Type B pancreatic cell (in vitro differentiated cells): ENCODE data around the gene PAXIP1. TPM values are rescaled to one million over a fixed set of nuclear protein-coding genes. Genes with fewer than 3 reads are reported as not detected.

Experiments
- DNase-seq: peaks from one replicate; pipeline ENCODE4 v3.0.0; 2021; ENCODE audit warnings: mixed read lengths; ENCODE audit not compliant: unreplicated experiment; ENCODE audit errors: extremely low spot score
- H3K27ac Mint-ChIP-seq: 2 replicates; pipeline ENCODE4 v1.8.0; 2021; ENCODE audit warnings: mild to moderate bottlenecking, mixed read lengths
- H3K27me3 Mint-ChIP-seq: 2 replicates; pipeline ENCODE4 v1.8.0; 2021; ENCODE audit warnings: mixed read lengths
- H3K36me3 Mint-ChIP-seq: 2 replicates; pipeline ENCODE4 v1.8.0; 2021; ENCODE audit warnings: mixed read lengths
- H3K4me1 Mint-ChIP-seq: one replicate; pipeline ENCODE4 v1.8.0; 2021; ENCODE audit warnings: mixed read lengths; ENCODE audit not compliant: unreplicated experiment
- H3K4me3 Mint-ChIP-seq: 2 replicates; pipeline ENCODE4 v1.8.0; 2021; ENCODE audit warnings: mild to moderate bottlenecking, mixed read lengths
- H3K9me3 Mint-ChIP-seq: 2 replicates; pipeline ENCODE4 v1.8.0; 2021; ENCODE audit warnings: mixed read lengths
- total RNA-seq: library from RNA; stranded (reverse); gene quantifications from 2 replicates; pipeline ENCODE4 v1.2.1, GENCODE V29; 2021; ENCODE audit warnings: low replicate concordance
- TF ChIP-seq, protein P1 (sequence below): fragments of 200-600 bp; sonication (generic); conservative IDR thresholded peaks from 2 replicates; pipeline ENCODE4 v1.5.0; 2021; ENCODE audit warnings: antibody characterized with exemption, mild to moderate bottlenecking

The PAXIP1 gene
- total RNA-seq, 1 donor from 2014 or later = 21.1 TPM

- H3K27me3 Mint-ChIP-seq = no peaks in the 10 kb centered on the region
- no peaks in the 10 kb centered on the region for H3K9me3 Mint-ChIP-seq
- H3K4me1 Mint-ChIP-seq = peaks cover 4% of the 10 kb centered on the region
- H3K4me3 Mint-ChIP-seq = no peak overlapping the region
- peaks cover 12% of the 10 kb centered on the region for H3K36me3 Mint-ChIP-seq
- no peak overlapping the region for H3K27ac Mint-ChIP-seq
- TF ChIP-seq, protein P1, sequence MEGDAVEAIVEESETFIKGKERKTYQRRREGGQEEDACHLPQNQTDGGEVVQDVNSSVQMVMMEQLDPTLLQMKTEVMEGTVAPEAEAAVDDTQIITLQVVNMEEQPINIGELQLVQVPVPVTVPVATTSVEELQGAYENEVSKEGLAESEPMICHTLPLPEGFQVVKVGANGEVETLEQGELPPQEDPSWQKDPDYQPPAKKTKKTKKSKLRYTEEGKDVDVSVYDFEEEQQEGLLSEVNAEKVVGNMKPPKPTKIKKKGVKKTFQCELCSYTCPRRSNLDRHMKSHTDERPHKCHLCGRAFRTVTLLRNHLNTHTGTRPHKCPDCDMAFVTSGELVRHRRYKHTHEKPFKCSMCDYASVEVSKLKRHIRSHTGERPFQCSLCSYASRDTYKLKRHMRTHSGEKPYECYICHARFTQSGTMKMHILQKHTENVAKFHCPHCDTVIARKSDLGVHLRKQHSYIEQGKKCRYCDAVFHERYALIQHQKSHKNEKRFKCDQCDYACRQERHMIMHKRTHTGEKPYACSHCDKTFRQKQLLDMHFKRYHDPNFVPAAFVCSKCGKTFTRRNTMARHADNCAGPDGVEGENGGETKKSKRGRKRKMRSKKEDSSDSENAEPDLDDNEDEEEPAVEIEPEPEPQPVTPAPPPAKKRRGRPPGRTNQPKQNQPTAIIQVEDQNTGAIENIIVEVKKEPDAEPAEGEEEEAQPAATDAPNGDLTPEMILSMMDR = no peak
- no peak for DNase-seq
These were observed 2.1 kb downstream of the PAXIP1 start for GRCh38 chr7:155000795-155001194.

GRCh38 chr7:154998481-154998880 is 4.4 kb downstream of the PAXIP1 start:
- Mint-ChIP-seq H3K9me3 (no peaks in the 10 kb centered on the region), H3K27ac (no peak overlapping the region), H3K36me3 (peaks cover 12% of the 10 kb centered on the region), H3K27me3 (no peaks in the 10 kb centered on the region), H3K4me1 (peaks cover 4% of the 10 kb centered on the region), H3K4me3 (no peak overlapping the region)
- TF ChIP-seq, protein P1 = no peak
- no peak for DNase-seq

DNA sequence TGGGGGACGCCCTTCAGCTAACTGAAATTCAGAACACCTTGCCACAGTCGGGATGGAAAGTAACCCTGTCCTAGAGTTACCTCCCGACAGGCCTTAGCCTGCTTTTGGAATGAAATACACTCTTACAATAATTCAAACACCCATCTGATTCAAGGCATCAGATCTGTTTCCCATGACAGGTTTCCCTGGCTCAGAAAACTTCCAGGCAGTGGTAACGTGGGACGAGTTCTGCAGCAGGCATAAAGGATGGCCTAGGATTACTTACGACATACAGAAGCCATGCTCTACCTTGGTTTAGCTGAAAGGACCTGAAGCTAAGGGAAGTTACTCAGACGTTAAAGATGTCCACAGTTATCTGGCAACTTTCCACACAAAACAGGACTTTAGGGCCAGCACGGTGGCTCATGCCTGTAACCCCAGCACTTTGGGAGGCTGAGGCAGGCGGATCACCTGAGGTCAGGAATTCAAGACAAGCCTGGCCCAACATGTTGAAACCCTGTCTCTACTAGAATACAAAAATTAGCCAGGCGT is 5.0 kb downstream of the PAXIP1 start:
- Mint-ChIP-seq H3K9me3 (no peaks in the 10 kb centered on the region), H3K4me1 (peaks cover 4% of the 10 kb centered on the region), H3K36me3 (peaks cover 15% of the 10 kb centered on the region), H3K4me3 (no peak overlapping the region), H3K27ac (no peak overlapping the region), H3K27me3 (no peaks in the 10 kb centered on the region)
- DNase-seq = no peak
- TF ChIP-seq, protein P1 = no peak

- Mint-ChIP-seq H3K27ac (no peak overlapping the region), H3K27me3 (no peaks in the 10 kb centered on the region), H3K4me3 (no peak overlapping the region), H3K4me1 (peaks cover 2% of the 10 kb centered on the region), H3K36me3 (peaks cover 15% of the 10 kb centered on the region), H3K9me3 (no peaks in the 10 kb centered on the region)
- TF ChIP-seq, protein P1 = no peak
- DNase-seq = no peak
These were observed 6.2 kb downstream of the PAXIP1 start for GRCh38 chr7:154996756-154997155.

DNA sequence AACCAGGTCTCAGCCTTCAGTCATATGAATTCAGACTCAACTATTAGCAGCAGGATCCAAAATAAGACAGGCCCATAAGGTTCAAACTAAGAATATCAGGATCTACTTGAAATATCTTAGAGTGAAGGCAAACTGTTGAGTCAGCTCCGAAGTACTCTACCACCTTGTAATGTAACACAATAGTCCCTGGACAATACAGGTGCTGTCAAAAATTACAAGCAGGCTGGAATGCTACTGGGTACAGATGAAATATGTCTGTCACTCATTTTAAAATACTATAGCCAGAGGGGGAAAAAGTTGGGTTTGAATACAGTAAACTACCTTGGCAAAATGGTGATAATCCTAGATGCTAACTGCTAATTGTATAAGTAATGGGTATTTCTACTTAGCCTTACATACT is 6.8 kb downstream of the PAXIP1 start:
- no peak overlapping the region for H3K27ac Mint-ChIP-seq
- H3K9me3 Mint-ChIP-seq = no peaks in the 10 kb centered on the region
- H3K36me3 Mint-ChIP-seq = peaks cover 15% of the 10 kb centered on the region
- TF ChIP-seq, protein P1 = no peak
- no peaks in the 10 kb centered on the region for H3K4me1 Mint-ChIP-seq
- no peak overlapping the region for H3K4me3 Mint-ChIP-seq
- no peaks in the 10 kb centered on the region for H3K27me3 Mint-ChIP-seq
- no peak for DNase-seq

- TF ChIP-seq, protein P1 = no peak
- Mint-ChIP-seq H3K27me3 (no peaks in the 10 kb centered on the region), H3K4me1 (no peaks in the 10 kb centered on the region), H3K36me3 (peaks cover 15% of the 10 kb centered on the region), H3K9me3 (no peaks in the 10 kb centered on the region), H3K4me3 (no peak overlapping the region), H3K27ac (no peak overlapping the region)
- DNase-seq = no peak
These were observed 7.9 kb downstream of the PAXIP1 start for GRCh38 chr7:154994996-154995395.
